Spleen (tissue), 7 donors: ENCODE results near the gene ADARB1.

Experiments
- POLR2A ChIP-seq, 3 donors: fragments of 450-650 bp; IDR thresholded peaks; one replicate each; pipeline ENCODE4 v1.5.1; 2017; ENCODE audit warnings: antibody characterized with exemption in 3 of 3, mild to moderate bottlenecking in 1 of 3
- TF ChIP-seq, protein P1 (sequence below), 11 experiments: fragments of 200-600 bp in 7 of 11; fragments of 450-650 bp in 4 of 11; sonication (generic) in 4 of 11; IDR thresholded peaks in 8 of 11; conservative IDR thresholded peaks in 3 of 11; 1 replicate in 7 of 11; 2 replicates in 4 of 11; pipeline versions ENCODE4 v1.4.0 to v1.8.0; 2016 to 2021; ENCODE audit warnings: antibody characterized with exemption in 11 of 11, inconsistent platforms in 4 of 11, mild to moderate bottlenecking in 1 of 11
- donor health status: DM: no; HTN: no; CAD: no; lungs with moderate emphysema.
- donor health status: DM: no; HTN: no; CAD: no.
- donor health status: DM: no; HTN: no; CAD: no.

DNA sequence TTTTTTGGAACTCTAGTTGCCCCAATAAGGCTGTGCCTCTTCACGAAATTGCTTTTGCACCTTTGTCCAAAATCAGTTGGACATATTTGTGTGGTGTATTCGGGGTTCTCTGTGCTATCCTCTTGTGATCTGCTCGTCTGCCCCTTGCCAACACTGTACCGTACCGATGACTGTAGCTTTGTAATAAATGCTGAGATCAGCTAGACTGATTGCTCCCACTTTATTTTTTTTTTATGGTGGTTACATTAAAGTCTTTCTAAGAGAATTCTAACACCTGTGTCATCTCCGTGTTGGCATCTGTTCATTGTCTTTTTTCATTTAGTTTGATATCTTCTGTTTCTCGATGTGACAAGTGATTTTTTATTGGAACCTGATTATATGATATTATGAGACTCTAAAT, 94.1 kb downstream of the ADARB1 start:
- TF ChIP-seq, protein P1, sequence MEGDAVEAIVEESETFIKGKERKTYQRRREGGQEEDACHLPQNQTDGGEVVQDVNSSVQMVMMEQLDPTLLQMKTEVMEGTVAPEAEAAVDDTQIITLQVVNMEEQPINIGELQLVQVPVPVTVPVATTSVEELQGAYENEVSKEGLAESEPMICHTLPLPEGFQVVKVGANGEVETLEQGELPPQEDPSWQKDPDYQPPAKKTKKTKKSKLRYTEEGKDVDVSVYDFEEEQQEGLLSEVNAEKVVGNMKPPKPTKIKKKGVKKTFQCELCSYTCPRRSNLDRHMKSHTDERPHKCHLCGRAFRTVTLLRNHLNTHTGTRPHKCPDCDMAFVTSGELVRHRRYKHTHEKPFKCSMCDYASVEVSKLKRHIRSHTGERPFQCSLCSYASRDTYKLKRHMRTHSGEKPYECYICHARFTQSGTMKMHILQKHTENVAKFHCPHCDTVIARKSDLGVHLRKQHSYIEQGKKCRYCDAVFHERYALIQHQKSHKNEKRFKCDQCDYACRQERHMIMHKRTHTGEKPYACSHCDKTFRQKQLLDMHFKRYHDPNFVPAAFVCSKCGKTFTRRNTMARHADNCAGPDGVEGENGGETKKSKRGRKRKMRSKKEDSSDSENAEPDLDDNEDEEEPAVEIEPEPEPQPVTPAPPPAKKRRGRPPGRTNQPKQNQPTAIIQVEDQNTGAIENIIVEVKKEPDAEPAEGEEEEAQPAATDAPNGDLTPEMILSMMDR (IDR thresholded peaks at IDR 0.05 in 8 of 11, conservative IDR thresholded peaks at IDR 0.05 in 3 of 11): no peak
- no peak for TF ChIP-seq POLR2A (IDR thresholded peaks at IDR 0.05)
